Activated CD4-positive, alpha-beta memory T cell treated with anti-CD3 and anti-CD28 coated beads, Interleukin-2, amount 10 ng/mL, durations not matched to agents 7 days and 5 days (primary cell): ENCODE measurements around the gene TMEM17. TPM values are rescaled to one million over a fixed set of nuclear protein-coding genes. Genes with fewer than 3 reads are reported as not detected.

ENCODE experiments used
- CTCF ChIA-PET: fragments of 350-600 bp; sonication (Branson Sonifier 250); formaldehyde crosslinking; loops from one replicate; lab custom pipeline; 2021; ENCODE audit warnings: antibody characterized with exemption, inconsistent platforms; lab: Charles Lee
- POLR2A ChIA-PET: fragments of 350-600 bp; sonication (Branson Sonifier 250); formaldehyde crosslinking; loops from one replicate; lab custom pipeline; 2021; ENCODE audit warnings: antibody characterized with exemption; lab: Charles Lee
- DNase-seq: peaks from one replicate; pipeline ENCODE4 v3.0.0-alpha.2; 2020
- H3K27ac Mint-ChIP-seq: one replicate; pipeline ENCODE4 v1.8.0; 2021; ENCODE audit warnings: mild to moderate bottlenecking, mixed read lengths
- H3K27me3 Mint-ChIP-seq: one replicate; pipeline ENCODE4 v1.8.0; 2021; ENCODE audit warnings: mixed read lengths
- H3K36me3 Mint-ChIP-seq: one replicate; pipeline ENCODE4 v1.8.0; 2021; ENCODE audit warnings: low read depth, mixed read lengths
- H3K4me1 Mint-ChIP-seq: one replicate; pipeline ENCODE4 v1.8.0; 2021; ENCODE audit warnings: mixed read lengths
- H3K4me3 Mint-ChIP-seq: one replicate; pipeline ENCODE4 v1.8.0; 2021; ENCODE audit warnings: mild to moderate bottlenecking, mixed read lengths
- H3K9me3 Mint-ChIP-seq: one replicate; pipeline ENCODE4 v1.8.0; 2021; ENCODE audit warnings: mixed read lengths
- total RNA-seq, 2 experiments: library from RNA; stranded (reverse); gene quantifications; one replicate each; pipeline ENCODE4 v1.2.3, GENCODE V29; 2021

The TMEM17 gene
- total RNA-seq, 2 experiments from 2014 or later = 0.13 TPM; not detected in 1

DNA sequence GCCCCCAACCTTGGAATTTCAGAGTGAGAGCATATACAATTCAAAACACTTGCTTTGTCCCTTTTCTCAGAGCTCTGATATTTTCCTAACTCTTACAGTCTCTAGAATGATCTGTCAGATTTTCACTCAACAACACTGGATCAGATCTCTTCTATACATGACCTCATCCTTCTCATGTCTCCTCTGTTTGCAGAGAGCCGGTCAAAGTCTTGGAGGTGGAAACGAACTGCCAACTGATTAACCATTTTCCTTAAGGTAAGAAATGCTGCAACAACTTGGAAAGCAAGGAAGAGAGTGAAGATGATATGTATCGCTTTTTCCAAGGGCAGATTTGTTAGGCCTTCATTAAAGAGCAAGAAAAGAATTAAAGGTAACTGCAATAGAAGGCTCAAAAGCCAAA, 4.9 kb downstream of the TMEM17 start:
- peaks cover 3% of the 10 kb centered on the region for H3K4me1 Mint-ChIP-seq
- CTCF ChIA-PET = no interaction called here

DNA sequence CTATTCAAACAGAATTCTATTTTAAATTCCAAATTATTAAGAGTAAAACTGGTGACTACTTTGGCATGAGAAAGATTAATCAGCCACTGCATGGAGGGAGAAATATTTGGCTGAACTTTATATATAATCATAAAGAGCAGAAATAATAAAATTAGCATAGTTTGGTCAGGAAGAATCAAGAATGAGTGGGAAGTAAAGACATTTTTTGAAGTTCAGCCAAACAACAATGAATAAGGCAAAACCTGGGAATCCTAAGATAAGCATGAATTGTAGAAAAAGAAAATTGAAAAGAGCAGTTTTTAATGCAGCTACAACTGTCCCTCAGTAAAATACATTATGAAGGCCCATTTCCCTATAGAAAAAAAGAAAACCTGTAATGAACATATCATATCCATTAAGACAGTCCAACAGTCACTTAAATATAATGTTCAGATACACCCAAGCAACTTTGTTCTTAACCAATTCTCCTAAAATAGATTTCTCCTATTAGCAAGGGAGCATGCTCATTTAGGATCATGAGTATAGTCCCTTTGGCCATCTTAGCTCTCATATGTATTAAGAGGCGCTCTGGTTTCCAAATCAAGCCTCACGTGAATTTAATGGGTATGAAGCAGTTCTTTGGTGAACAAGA, 6.5 kb downstream of the TMEM17 start:
- ChIA-PET POLR2A (no interaction called here), CTCF (no interaction called here)
- no peak overlapping the region for H3K27ac Mint-ChIP-seq
- no peaks in the 10 kb centered on the region for H3K36me3 Mint-ChIP-seq
- DNase-seq = no peak
- H3K9me3 Mint-ChIP-seq = no peaks in the 10 kb centered on the region
- peaks cover 13% of the 10 kb centered on the region for H3K27me3 Mint-ChIP-seq
- H3K4me3 Mint-ChIP-seq = no peak overlapping the region
- H3K4me1 Mint-ChIP-seq = no peaks in the 10 kb centered on the region

More for the DNA sequence above, 4.9 kb downstream of the TMEM17 start:
- H3K27me3 Mint-ChIP-seq = peaks cover 19% of the 10 kb centered on the region
- H3K9me3 Mint-ChIP-seq = no peaks in the 10 kb centered on the region
- POLR2A ChIA-PET = no interaction called here
- no peak overlapping the region for H3K27ac Mint-ChIP-seq
- no peak for DNase-seq
- peaks cover 2% of the 10 kb centered on the region for H3K36me3 Mint-ChIP-seq
- H3K4me3 Mint-ChIP-seq = no peak overlapping the region

DNA sequence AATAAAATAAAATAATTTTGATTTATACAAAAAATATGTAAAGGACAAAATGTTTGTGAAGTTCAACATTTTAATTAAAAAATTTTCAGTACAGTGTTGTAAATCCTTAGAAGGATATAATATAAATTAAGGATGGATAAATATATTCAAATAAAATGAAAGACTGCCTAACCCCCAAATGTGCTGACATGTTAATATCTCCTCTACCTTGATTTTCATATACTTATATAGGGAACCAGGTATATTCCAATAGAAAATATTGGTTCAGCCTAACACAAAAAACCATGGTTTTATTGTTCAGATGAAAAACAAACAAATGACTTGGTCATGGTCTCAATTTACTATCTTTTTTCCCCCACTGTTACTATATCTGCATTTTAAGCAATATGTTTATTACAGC, 7.3 kb downstream of the TMEM17 start:
- Mint-ChIP-seq H3K9me3 (no peaks in the 10 kb centered on the region), H3K27ac (no peak overlapping the region), H3K27me3 (peaks cover 9% of the 10 kb centered on the region), H3K4me3 (no peak overlapping the region), H3K36me3 (no peaks in the 10 kb centered on the region), H3K4me1 (no peaks in the 10 kb centered on the region)
- DNase-seq = no peak
- POLR2A ChIA-PET = no interaction called here
- CTCF ChIA-PET = no interaction called here

DNA sequence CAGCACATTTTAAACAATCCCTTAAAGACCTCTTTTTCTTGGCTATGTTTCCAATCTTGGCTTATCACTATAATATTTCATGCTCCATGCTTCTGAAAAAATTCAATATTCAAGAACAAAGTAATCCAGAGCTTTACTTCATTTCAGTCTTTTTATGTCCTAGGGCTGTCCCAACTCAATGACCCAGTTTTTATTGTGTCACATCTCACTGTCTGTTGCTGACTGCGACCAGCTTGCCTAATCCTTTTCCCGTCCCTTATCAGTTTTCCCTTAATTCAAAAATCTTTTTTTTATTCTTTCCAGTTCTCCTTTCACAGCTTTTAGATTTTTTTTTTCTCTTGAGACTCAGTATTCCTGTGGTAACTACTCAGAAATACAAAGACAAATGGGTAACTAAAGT, 10.2 kb downstream of the TMEM17 start:
- ChIA-PET CTCF (no interaction called here), POLR2A (no interaction called here)
- Mint-ChIP-seq H3K36me3 (no peaks in the 10 kb centered on the region), H3K9me3 (no peaks in the 10 kb centered on the region), H3K4me3 (no peak overlapping the region), H3K4me1 (no peaks in the 10 kb centered on the region), H3K27ac (no peak overlapping the region), H3K27me3 (peaks cover 11% of the 10 kb centered on the region)
- DNase-seq = no peak

DNA sequence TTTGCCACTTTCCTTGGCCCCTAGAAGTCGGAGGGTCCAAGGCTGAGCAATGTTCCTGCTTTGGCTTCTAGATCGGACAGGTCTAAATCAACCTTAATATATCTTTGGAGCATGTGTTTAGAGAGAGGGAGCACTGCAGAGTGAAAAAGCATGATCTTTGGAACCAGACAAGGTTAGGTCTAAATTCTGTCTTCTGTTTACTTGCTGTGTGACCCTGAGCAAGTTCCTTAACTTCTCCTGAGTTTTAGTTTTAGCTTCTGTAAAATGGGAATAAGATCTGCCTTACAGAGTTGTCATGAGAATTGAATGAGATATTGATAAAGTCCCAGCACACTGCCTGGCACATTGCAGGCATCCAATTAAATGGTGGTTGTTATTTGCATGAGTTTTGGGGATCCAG, 13.9 kb downstream of the TMEM17 start:
- H3K4me3 Mint-ChIP-seq = no peak overlapping the region
- no peaks in the 10 kb centered on the region for H3K4me1 Mint-ChIP-seq
- CTCF ChIA-PET = no interaction called here
- H3K27me3 Mint-ChIP-seq = peaks cover 7% of the 10 kb centered on the region
- no peaks in the 10 kb centered on the region for H3K36me3 Mint-ChIP-seq
- no peaks in the 10 kb centered on the region for H3K9me3 Mint-ChIP-seq
- no peak overlapping the region for H3K27ac Mint-ChIP-seq
- DNase-seq = no peak
- POLR2A ChIA-PET = no interaction called here

DNA sequence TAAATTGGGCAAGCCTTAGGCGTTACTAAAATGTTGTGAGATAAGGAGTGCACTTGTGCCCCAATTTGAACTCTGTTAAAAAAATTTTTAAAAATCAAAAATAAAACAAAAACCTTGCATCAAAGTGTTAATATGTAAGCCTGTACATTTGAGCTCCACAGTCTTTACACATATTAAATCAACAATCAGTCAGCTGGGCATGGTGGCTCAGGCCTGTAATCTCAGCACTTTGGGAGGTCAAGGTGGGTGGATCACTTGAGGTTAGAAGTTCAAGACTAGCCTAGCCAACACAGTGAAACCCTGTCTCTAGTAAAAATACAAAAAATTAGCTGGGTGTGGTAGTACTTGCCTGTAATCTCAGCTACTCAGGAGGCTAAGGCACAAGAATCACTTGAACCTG, 16.3 kb downstream of the TMEM17 start:
- ChIA-PET POLR2A (no interaction called here), CTCF (interaction anchor here (1.6 kb wide), 1 partner anchor 33 kb away, joined by 5 read pairs; no protein-coding TSS in a partner anchor)
- H3K36me3 Mint-ChIP-seq = no peaks in the 10 kb centered on the region

DNA sequence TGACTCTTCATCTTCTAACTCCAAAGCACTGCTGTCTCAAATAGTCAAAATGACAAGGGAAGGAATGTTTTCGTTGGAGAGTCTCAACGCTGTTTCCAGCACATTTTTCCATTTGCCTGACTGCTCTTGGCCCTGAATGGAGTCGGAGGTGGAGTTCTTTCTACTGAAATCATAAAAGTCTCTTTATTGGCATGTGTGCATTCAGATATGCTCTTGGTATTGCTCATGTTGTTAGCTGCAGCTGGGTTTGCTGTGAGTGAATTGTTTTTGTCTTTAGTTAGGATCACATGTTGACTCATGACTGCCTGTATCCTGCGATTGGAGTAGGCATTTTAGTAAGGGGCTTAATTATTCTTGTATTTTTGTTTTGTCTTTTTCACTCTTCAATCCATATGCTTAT, 16.8 kb downstream of the TMEM17 start:
- Mint-ChIP-seq H3K9me3 (no peaks in the 10 kb centered on the region), H3K27me3 (peaks cover 8% of the 10 kb centered on the region), H3K4me3 (no peak overlapping the region), H3K27ac (no peak overlapping the region), H3K36me3 (no peaks in the 10 kb centered on the region), H3K4me1 (no peaks in the 10 kb centered on the region)
- POLR2A ChIA-PET = no interaction called here
- DNase-seq = no peak
- CTCF ChIA-PET = interaction anchor here (1.6 kb wide), 1 partner anchor 32 kb away, joined by 5 read pairs; no protein-coding TSS in a partner anchor

More for the DNA sequence above, 16.3 kb downstream of the TMEM17 start:
- no peak overlapping the region for H3K27ac Mint-ChIP-seq
- H3K4me1 Mint-ChIP-seq = no peaks in the 10 kb centered on the region
- DNase-seq = no peak
- H3K27me3 Mint-ChIP-seq = peaks cover 8% of the 10 kb centered on the region
- no peak overlapping the region for H3K4me3 Mint-ChIP-seq
- H3K9me3 Mint-ChIP-seq = no peaks in the 10 kb centered on the region

DNA sequence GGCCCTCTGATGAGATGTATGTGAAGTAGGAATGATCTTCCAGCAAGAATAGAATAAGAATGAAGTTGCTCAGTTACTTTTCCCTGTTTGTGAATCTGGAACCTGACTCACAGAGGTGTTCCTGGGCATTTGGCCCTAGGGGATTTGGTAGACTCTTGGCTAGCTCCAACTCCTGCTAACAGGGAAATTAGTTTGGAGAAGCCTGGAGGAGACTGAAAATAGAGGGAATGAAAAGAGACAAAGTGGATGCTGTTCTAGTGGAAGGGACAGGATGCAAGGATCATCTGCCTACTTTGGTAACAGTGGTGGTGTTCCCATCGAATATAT, 19.6 kb downstream of the TMEM17 start:
- H3K4me1 Mint-ChIP-seq = no peaks in the 10 kb centered on the region
- H3K27ac Mint-ChIP-seq = no peak overlapping the region
- POLR2A ChIA-PET = no interaction called here
- DNase-seq = no peak
- peaks cover 5% of the 10 kb centered on the region for H3K27me3 Mint-ChIP-seq
- H3K9me3 Mint-ChIP-seq = no peaks in the 10 kb centered on the region
- CTCF ChIA-PET = no interaction called here
- H3K4me3 Mint-ChIP-seq = no peak overlapping the region
- H3K36me3 Mint-ChIP-seq = no peaks in the 10 kb centered on the region

DNA sequence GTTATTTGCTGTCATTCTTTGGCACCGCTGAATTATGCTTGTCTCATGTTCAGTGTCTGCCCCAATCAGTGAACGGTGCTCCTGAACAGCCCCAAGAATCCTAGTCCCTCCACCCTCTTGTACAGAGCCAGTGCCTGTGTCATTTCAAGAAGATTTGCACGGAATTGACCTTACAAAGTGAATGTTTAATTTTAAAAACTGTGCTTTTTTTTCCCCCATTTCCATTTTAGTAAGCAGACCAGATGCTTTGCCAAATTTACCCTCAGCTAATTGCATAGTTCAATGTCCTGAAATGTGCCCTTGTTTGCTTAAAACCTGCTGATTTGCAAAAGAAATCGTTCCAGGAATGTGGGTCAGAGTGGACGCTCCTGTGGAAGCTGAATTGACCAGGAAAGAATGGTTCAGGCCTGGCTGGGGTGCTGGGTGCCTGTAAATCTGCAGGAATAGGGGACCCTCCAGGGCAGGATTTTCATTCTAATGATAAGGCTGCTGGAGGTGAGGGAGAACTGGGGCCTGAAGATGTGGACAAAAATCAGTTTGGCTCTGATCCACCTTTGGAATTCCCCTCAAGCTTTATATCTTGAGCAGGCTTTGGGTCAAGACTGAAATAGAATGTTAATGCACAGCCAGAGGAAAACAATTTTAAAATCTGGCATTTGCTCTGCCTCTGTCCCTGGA, 20.1 kb downstream of the TMEM17 start:
- H3K9me3 Mint-ChIP-seq = no peaks in the 10 kb centered on the region
- H3K27ac Mint-ChIP-seq = no peak overlapping the region
- H3K4me1 Mint-ChIP-seq = no peaks in the 10 kb centered on the region
- CTCF ChIA-PET = interaction anchor here (1.0 kb wide), 1 partner anchor 29 kb away, joined by 3 read pairs; no protein-coding TSS in a partner anchor
- no peak for DNase-seq
- POLR2A ChIA-PET = no interaction called here
- H3K36me3 Mint-ChIP-seq = no peaks in the 10 kb centered on the region
- H3K27me3 Mint-ChIP-seq = peaks cover 5% of the 10 kb centered on the region
- H3K4me3 Mint-ChIP-seq = no peak overlapping the region

DNA sequence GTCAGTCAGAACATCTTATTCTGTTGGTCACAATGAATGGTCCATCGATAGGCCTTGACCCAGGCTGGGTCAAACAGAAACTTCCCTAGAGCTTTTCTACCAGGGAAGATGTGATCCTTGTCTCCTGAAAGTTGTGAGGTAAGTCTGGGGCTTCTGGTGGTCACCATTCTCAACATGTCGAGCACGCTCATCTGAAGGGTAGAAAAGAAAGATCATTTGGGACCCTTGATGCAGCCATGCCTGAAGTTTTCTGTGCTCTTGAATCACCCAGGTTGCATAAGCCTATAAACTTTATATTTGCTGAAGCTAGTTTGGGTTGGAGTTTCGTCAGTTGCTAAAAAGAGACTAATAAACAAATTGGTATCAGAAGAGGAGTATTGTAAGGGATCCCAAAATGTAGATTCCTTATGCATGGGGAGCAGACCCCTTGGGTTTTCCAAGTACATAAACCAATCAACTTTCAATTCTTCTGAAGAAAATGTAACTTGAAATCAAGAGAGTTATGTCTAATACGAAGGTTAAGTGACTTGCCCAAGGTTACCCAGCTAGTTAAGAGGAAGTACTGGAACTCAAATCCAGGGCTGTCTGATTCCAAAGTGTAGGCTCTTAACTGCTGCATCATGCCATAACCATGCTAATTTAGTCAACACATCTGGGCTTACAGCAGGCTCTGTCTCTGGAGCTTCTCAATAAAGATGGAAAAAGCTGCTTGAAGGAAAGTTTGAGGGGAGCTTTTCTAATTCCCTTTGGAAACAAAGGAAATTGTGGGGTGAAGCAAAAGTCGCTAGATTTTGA, 23.2 kb downstream of the TMEM17 start:
- POLR2A ChIA-PET = no interaction called here
- Mint-ChIP-seq H3K36me3 (no peaks in the 10 kb centered on the region), H3K4me3 (no peak overlapping the region), H3K4me1 (no peaks in the 10 kb centered on the region), H3K27me3 (peaks cover 9% of the 10 kb centered on the region), H3K27ac (no peak overlapping the region), H3K9me3 (no peaks in the 10 kb centered on the region)
- no peak for DNase-seq
- CTCF ChIA-PET = no interaction called here

DNA sequence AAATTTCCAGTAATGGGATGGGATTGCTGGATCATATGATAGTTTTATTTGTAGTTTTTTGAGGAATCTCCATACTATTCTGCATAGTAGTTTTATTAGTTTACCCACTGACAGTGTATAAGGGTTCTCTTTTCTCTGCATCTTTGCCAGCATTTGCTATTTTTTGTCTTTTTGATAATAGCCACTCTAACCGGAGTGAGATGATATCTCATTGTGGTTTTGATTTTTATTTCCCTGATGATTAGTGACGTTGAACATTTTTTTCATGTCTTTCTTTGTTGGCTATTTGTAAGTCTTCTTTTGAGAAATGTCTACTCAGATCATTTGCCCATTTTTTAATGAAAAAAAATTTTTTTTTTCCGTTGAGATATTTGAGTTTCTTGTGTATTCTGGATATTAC, 26.1 kb downstream of the TMEM17 start:
- CTCF ChIA-PET = interaction anchor here (1.1 kb wide), 1 partner anchor 23 kb away, joined by 4 read pairs; no protein-coding TSS in a partner anchor
- H3K36me3 Mint-ChIP-seq = no peaks in the 10 kb centered on the region
- POLR2A ChIA-PET = no interaction called here
- H3K27me3 Mint-ChIP-seq = peaks cover 7% of the 10 kb centered on the region
- no peaks in the 10 kb centered on the region for H3K9me3 Mint-ChIP-seq
- no peak overlapping the region for H3K27ac Mint-ChIP-seq
- no peak for DNase-seq
- no peak overlapping the region for H3K4me3 Mint-ChIP-seq
- H3K4me1 Mint-ChIP-seq = no peaks in the 10 kb centered on the region

DNA sequence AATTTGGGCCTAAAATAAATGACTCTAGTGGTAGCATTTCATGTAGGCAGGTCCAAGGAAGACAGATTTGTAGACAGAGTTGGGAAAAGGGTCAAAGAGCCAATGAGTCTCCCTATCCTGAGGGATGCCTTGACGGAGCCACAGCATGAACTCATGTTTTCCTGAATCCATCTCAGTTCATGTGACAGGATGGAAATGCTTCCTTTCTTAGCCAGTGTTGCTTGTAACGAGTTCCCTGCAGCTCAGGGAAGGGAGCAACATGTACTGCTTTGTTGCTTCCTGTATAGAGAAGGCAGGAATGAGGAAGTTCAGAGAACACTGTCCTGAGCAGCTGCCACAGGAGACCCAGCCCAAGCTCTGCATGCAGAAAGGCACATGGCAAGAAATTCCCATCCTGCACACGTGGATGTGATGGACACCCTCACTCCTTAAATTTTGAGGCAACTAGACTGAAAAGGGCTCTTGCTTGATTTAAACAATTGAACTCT, 27.9 kb downstream of the TMEM17 start:
- no peaks in the 10 kb centered on the region for H3K36me3 Mint-ChIP-seq
- no peak for DNase-seq
- no peak overlapping the region for H3K4me3 Mint-ChIP-seq
- H3K27me3 Mint-ChIP-seq = peaks cover 7% of the 10 kb centered on the region
- POLR2A ChIA-PET = no interaction called here
- H3K27ac Mint-ChIP-seq = no peak overlapping the region
- no peaks in the 10 kb centered on the region for H3K9me3 Mint-ChIP-seq
- no peaks in the 10 kb centered on the region for H3K4me1 Mint-ChIP-seq
- CTCF ChIA-PET = no interaction called here

DNA sequence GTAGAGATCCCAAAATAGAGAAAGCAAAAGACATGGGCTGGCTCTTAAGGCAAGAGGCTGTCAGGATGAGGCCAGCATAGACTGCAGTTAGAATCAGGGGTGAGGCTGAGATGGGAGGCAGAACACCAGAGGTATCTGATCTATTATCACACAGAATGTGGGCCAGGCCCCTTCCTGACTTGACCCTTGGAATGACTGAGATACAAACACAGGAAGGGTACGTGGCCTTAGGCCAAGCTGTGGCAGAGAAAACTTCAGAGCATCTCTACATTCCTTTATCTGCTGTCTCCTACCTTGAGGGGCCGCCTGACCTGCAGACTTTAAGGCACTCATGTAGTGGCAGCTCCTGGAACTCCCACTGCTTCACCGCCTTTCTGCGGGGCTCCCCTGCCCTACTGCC, 28.4 kb downstream of the TMEM17 start:
- no peak overlapping the region for H3K27ac Mint-ChIP-seq
- H3K9me3 Mint-ChIP-seq = no peaks in the 10 kb centered on the region
- no peaks in the 10 kb centered on the region for H3K36me3 Mint-ChIP-seq
- no peak overlapping the region for H3K4me3 Mint-ChIP-seq
- POLR2A ChIA-PET = no interaction called here
- DNase-seq = no peak
- H3K4me1 Mint-ChIP-seq = no peaks in the 10 kb centered on the region
- CTCF ChIA-PET = no interaction called here
- peaks cover 8% of the 10 kb centered on the region for H3K27me3 Mint-ChIP-seq
